22Rv1 (cell line): ENCODE data around the gene BNC2.

Source experiments
- H3K27ac ChIP-seq: fragments of 450-650 bp; 2 replicates; pipeline ENCODE4 v1.5.1; 2017
- CTCF ChIP-seq: fragments of 450-650 bp; IDR thresholded peaks from 2 replicates; pipeline ENCODE4 v1.5.1; 2017; ENCODE audit warnings: mild to moderate bottlenecking
- ZFX ChIP-seq: fragments of 450-650 bp; IDR thresholded peaks from 2 replicates; pipeline ENCODE4 v1.6.1; 2017; ENCODE audit warnings: antibody characterized with exemption, borderline replicate concordance

The BNC2 gene

DNA sequence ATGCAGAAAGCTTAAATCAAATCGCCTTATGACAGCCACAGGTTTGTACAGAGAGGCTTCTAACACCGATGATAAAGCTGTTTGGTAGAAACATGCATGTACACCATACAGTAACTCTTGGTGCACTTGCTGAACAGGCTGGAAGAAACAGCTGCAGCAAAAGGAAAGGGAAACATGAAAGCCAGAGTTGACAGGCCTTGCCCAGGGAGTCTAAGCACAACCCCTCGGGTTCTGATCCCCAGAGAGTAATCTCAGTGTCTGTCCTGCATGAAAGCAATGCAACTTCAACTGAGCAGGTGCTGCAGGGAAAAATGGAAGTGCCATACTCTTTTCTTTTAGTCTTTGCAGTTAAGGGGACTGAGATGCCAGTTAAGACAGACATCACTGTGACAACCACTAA is 419.9 kb downstream of the BNC2 start:
- H3K27ac ChIP-seq: no peak overlapping the region

GRCh38 chr9:16450043-16450442 is 420.4 kb downstream of the BNC2 start:
- H3K27ac ChIP-seq: no peak overlapping the region
- TF ChIP-seq CTCF: no peak
- no peak for TF ChIP-seq ZFX

More for the DNA sequence above, 419.9 kb downstream of the BNC2 start:
- TF ChIP-seq CTCF: no peak
- no peak for TF ChIP-seq ZFX

DNA sequence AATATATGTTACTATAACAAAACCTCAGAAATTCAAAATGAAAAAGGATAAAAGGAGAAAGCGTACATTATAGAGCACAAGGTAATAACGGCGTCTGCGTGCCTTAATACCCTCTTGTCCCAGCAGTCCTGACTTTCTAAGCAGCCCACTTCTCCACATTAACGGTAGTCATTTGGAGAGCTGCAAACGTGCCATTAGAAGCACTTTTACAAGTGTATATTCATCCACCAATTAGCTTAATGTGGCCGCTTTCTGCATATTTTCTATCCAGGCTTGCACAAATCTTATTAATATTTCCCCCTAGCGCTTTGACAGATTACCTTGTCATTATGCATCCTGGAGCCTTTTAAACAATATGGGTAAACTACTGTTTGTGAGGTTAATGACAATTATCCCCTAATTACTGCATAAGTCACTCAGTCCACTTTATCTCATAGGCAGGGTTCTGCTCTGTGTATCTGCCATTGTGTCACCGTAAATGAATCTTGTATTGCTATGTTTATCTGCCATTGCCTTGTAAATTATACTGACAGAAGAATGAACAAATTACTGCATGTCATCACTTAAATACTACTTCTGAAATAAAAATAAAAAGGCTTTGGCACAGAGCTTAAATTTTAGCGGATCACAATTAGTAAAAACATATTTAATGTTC is 421.3 kb downstream of the BNC2 start:
- no peak overlapping the region for H3K27ac ChIP-seq
- TF ChIP-seq ZFX: no peak

- TF ChIP-seq CTCF (no peak), ZFX (no peak)
- no peak overlapping the region for H3K27ac ChIP-seq
Measured at GRCh38 chr9:16447946-16448345, 422.5 kb downstream of the BNC2 start.

DNA sequence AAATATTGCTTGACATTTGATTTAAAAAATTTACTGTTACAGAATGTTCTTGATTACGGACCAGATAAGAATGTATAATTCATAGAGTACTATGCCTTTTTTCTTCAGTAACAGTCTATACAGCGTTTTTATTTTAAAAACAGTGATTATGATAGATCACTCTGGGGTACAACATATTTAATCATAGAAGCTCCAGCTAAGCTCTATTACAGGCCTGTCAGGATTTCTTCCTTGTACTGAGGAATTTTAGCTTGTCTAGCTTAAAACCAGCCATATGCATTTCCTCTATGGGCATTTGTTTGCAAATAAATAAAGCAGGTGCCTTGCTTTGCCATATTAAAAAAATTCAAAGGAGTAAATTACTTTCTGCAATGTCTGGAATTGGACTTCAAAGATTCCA is 423.8 kb downstream of the BNC2 start:
- H3K27ac ChIP-seq: no peak overlapping the region
- no peak for TF ChIP-seq ZFX
- no peak for TF ChIP-seq CTCF

DNA sequence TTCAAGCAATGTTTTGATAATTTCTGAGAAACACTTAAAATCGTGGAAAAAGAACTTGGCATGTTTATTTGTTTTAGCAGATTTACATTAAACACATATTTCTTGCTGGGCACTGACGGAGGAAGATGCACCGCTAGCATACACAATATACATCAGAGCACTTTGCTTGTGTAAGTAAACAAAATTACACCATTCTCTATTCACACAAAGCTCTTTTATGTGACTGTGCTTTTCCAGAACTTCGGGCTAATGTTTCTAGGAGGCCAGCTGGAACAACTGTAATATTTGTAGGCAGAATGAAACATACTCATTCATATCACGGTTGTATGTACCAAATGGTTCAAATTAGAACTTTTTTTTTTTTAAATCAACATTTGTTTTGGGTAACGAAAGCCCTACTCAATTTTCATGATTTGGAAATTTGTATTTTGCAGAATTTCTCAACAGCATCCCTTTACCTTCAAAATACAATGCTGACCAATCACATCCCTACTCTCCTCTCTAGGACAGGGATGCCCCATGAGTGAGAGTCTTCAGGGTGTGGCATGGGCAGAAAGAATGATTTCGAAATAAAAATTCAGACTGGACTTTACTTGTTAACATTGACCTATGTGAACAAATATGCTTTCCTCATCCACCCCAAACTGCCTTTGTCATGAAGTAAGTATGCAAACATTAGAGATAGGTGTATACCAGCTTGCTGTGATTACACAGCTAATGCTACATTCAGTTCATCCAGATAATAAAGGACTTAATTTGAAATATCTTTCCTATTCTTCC is 425.1 kb downstream of the BNC2 start:
- no peak overlapping the region for H3K27ac ChIP-seq
- TF ChIP-seq CTCF (no peak), ZFX (no peak)

GRCh38 chr9:16442622-16443021 is 427.8 kb downstream of the BNC2 start:
- H3K27ac ChIP-seq: no peak overlapping the region
- TF ChIP-seq CTCF (no peak), ZFX (no peak)
